HFF-Myc (cell line): ENCODE results near the gene ABI3BP.

Source experiments
- DNase-seq: peaks from one replicate; pipeline ENCODE4 v3.0.0-alpha.2; 2011; ENCODE audit warnings: low read depth; ENCODE audit errors: extremely low read depth
- H3K4me3 ChIP-seq: replicated peaks from 2 replicates; pipeline ENCODE4 v1.5.1; 2011; ENCODE audit warnings: low read depth, mild to moderate bottlenecking, control low read depth, low read length
- TF ChIP-seq, protein P1 (sequence below): IDR thresholded peaks from 2 replicates; pipeline ENCODE4 v1.5.1; 2012; ENCODE audit warnings: mild to moderate bottlenecking, low read depth, low read length, control low read depth; ENCODE audit errors: missing control alignments

ABI3BP gene

GRCh38 chr3:100702082-100702979, 290.9 kb downstream of the ABI3BP start:
- no peak overlapping the region for H3K4me3 ChIP-seq
- TF ChIP-seq, protein P1, sequence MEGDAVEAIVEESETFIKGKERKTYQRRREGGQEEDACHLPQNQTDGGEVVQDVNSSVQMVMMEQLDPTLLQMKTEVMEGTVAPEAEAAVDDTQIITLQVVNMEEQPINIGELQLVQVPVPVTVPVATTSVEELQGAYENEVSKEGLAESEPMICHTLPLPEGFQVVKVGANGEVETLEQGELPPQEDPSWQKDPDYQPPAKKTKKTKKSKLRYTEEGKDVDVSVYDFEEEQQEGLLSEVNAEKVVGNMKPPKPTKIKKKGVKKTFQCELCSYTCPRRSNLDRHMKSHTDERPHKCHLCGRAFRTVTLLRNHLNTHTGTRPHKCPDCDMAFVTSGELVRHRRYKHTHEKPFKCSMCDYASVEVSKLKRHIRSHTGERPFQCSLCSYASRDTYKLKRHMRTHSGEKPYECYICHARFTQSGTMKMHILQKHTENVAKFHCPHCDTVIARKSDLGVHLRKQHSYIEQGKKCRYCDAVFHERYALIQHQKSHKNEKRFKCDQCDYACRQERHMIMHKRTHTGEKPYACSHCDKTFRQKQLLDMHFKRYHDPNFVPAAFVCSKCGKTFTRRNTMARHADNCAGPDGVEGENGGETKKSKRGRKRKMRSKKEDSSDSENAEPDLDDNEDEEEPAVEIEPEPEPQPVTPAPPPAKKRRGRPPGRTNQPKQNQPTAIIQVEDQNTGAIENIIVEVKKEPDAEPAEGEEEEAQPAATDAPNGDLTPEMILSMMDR, result no peak
- no peak for DNase-seq

DNA sequence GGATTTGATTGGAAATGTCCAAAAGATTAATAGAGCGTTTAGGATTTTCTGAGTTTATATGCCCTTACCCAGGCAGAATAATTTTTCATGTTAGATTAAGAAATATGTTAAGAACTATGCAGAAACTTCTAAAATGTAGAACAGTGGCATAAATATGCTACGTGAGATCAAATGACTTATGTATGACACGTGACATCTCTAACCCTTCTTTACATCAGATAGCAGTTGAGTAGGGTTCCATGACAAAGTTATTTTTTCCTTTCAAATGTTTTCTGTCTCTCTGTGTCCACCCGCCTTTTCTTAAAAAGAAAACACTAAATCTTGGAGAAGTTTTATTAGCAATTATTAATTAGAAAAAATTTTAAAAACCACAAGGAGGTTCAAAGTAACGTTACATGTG, 292.5 kb downstream of the ABI3BP start:
- TF ChIP-seq, protein P1, result no peak
- no peak for DNase-seq
- no peak overlapping the region for H3K4me3 ChIP-seq
